OCI-LY7 (cell line): ENCODE measurements around the gene DEFB108B.
"Not testable (repeated sequence)": the region's sequence is repeated elsewhere in the genome, so short reads cannot be mapped to it uniquely, and the experiment has no call there.

Experiments used
- CTCF ChIP-seq: fragments of 200-600 bp; sonication (generic); conservative IDR thresholded peaks from 2 replicates; pipeline ENCODE4 v1.5.1; 2014; ENCODE audit warnings: mild to moderate bottlenecking, antibody characterized with exemption, low read length, moderate library complexity, mixed read lengths
- EZH2phosphoT487 ChIP-seq: fragments of 200-600 bp; sonication (generic); IDR thresholded peaks from 2 replicates; pipeline ENCODE4 v1.6.1; 2018; ENCODE audit warnings: low read depth, borderline replicate concordance, mild to moderate bottlenecking, mixed run types, antibody characterized with exemption, low read length, moderate library complexity, mixed read lengths

GRCh38 chr11:71869931-71870330 is 36.9 kb downstream of the DEFB108B start:
- TF ChIP-seq CTCF, EZH2phosphoT487: not testable (repeated sequence)
